CD4-positive, alpha-beta T cell treated with Interleukin-17A for 1 hour (primary cell): Measurements from ENCODE around the gene AUTS2.

Source experiments
- DNase-seq: peaks from one replicate; pipeline ENCODE4 v3.0.0-alpha.2; 2020

AUTS2 gene

GRCh38 chr7:70098905-70099672 is 500.8 kb downstream of the AUTS2 start:
- DNase-seq = no peak

- no peak for DNase-seq
Observed at GRCh38 chr7:70104243-70104642, 506.0 kb downstream of the AUTS2 start.

GRCh38 chr7:70113078-70113477 is 514.8 kb downstream of the AUTS2 start:
- DNase-seq = no peak

GRCh38 chr7:70113536-70113935 is 515.3 kb downstream of the AUTS2 start:
- DNase-seq = no peak

- DNase-seq = no peak
Observed at GRCh38 chr7:70114806-70115205, 516.5 kb downstream of the AUTS2 start.

GRCh38 chr7:70116244-70116643 is 518.0 kb downstream of the AUTS2 start:
- no peak for DNase-seq

- DNase-seq = no peak
Observed at GRCh38 chr7:70116867-70117266, 518.6 kb downstream of the AUTS2 start.

- DNase-seq = no peak
Observed at GRCh38 chr7:70120851-70121250, 522.6 kb downstream of the AUTS2 start.

- DNase-seq = no peak
Observed at GRCh38 chr7:70131817-70132216, 533.5 kb downstream of the AUTS2 start.

GRCh38 chr7:70132226-70132851 is 534.1 kb downstream of the AUTS2 start:
- DNase-seq = no peak

GRCh38 chr7:70132852-70133690 is 534.8 kb downstream of the AUTS2 start:
- no peak for DNase-seq

- no peak for DNase-seq
Observed at GRCh38 chr7:70134029-70134770, 535.9 kb downstream of the AUTS2 start.

- no peak for DNase-seq
Observed at GRCh38 chr7:70135656-70136055, 537.4 kb downstream of the AUTS2 start.

- no peak for DNase-seq
Observed at GRCh38 chr7:70137126-70137525, 538.9 kb downstream of the AUTS2 start.

- no peak for DNase-seq
Observed at GRCh38 chr7:70142247-70142932, 544.1 kb downstream of the AUTS2 start.

GRCh38 chr7:70143075-70144044 is 545.1 kb downstream of the AUTS2 start:
- DNase-seq = no peak

- no peak for DNase-seq
Observed at GRCh38 chr7:70148997-70149396, 550.7 kb downstream of the AUTS2 start.

- no peak for DNase-seq
Observed at GRCh38 chr7:70152313-70152712, 554.0 kb downstream of the AUTS2 start.

GRCh38 chr7:70153933-70154332 is 555.7 kb downstream of the AUTS2 start:
- no peak for DNase-seq

- no peak for DNase-seq
Observed at GRCh38 chr7:70154521-70155180, 556.4 kb downstream of the AUTS2 start.

GRCh38 chr7:70156057-70156456 is 557.8 kb downstream of the AUTS2 start:
- no peak for DNase-seq
